ENCODE results near the gene ZNF688. TPM values are rescaled to one million over a fixed set of nuclear protein-coding genes. Genes with fewer than 3 reads are reported as not detected.

Gene ZNF688
- total RNA-seq, 2 experiments from 2014 or later = 14.5 to 14.7 TPM

- peaks cover 28% of the 10 kb centered on the region for H3K4me1 Mint-ChIP-seq
- DNase-seq (no peak), ATAC-seq (no peak)
- peaks cover 6% of the 10 kb centered on the region for H3K36me3 Mint-ChIP-seq
- H3K27me3 Mint-ChIP-seq = no peaks in the 10 kb centered on the region
- peak overlapping the region; percentile 34 for H3K4me3 Mint-ChIP-seq
- peak overlapping the region; percentile 77 for H3K27ac Mint-ChIP-seq
- no peaks in the 10 kb centered on the region for H3K9me3 Mint-ChIP-seq (ENCODE audit: low read depth)
- CTCF ChIA-PET = no interaction called here
These were observed 11.8 kb downstream of the ZNF688 start for GRCh38 chr16:30559690-30560089.

GRCh38 chr16:30558789-30559377, 12.6 kb downstream of the ZNF688 start:
- Mint-ChIP-seq H3K4me3 (peak overlapping the region; percentile 83), H3K4me1 (peaks cover 34% of the 10 kb centered on the region), H3K27me3 (no peaks in the 10 kb centered on the region), H3K36me3 (peaks cover 12% of the 10 kb centered on the region), H3K9me3 (ENCODE audit: low read depth) (no peaks in the 10 kb centered on the region), H3K27ac (peak overlapping the region; percentile 87)
- CTCF ChIA-PET = interaction anchor here (0.7 to 3.2 kb wide), 15 partner anchors 9 to 150 kb away, joined by 3 to 60 read pairs (median 5); partner anchors contain the start of genes DCTPP1, PRR14, ZNF688 and ZNF747
- DNase-seq = no peak
- ATAC-seq = no peak

- no peaks in the 10 kb centered on the region for H3K27me3 Mint-ChIP-seq
- CTCF ChIA-PET = interaction anchor here (0.7 to 3.2 kb wide), 23 partner anchors 9 to 149 kb away, joined by 3 to 60 read pairs (median 4); partner anchors contain the start of genes DCTPP1, PRR14, ZNF688 and ZNF747
- H3K4me1 Mint-ChIP-seq = peaks cover 41% of the 10 kb centered on the region
These were observed 13.3 kb downstream of the ZNF688 start, which contains the start of gene ZNF764 for GRCh38 chr16:30557957-30558788. Gene ZNF764 (minus strand): TSS chr16:30558374. CDS start chr16:30558182, 192 bp downstream.

GRCh38 chr16:30557707-30557956, 13.9 kb downstream of the ZNF688 start:
- CTCF ChIA-PET = interaction anchor here (1.1 to 3.2 kb wide), 16 partner anchors 10 to 148 kb away, joined by 3 to 60 read pairs (median 5); partner anchors contain the start of genes DCTPP1, ZNF688, ZNF747 and ZNF785

More at GRCh38 chr16:30557957-30558788, 13.3 kb downstream of the ZNF688 start, which contains the start of gene ZNF764:
- Mint-ChIP-seq H3K4me3 (peak within 1 kb of the TSS; percentile 83), H3K27ac (peak within 1 kb of the TSS; percentile 87), H3K36me3 (peaks cover 19% of the 10 kb centered on the region), H3K9me3 (ENCODE audit: low read depth) (no peaks in the 10 kb centered on the region)
- DNase-seq (peak; percentile 99), ATAC-seq (peak; percentile 96)

GRCh38 chr16:30556125-30556473, 15.4 kb downstream of the ZNF688 start:
- H3K9me3 Mint-ChIP-seq (ENCODE audit: low read depth) = no peaks in the 10 kb centered on the region
- CTCF ChIA-PET = interaction anchor here (1.8 to 3.6 kb wide), 4 partner anchors 21 to 73 kb away, joined by 4 to 60 read pairs (median 16); partner anchors contain the start of gene ZNF747
- H3K4me1 Mint-ChIP-seq = peaks cover 53% of the 10 kb centered on the region
- ATAC-seq (no peak), DNase-seq (no peak)
- H3K36me3 Mint-ChIP-seq = peaks cover 19% of the 10 kb centered on the region
- H3K27ac Mint-ChIP-seq = peak overlapping the region; percentile 49
- H3K27me3 Mint-ChIP-seq = no peaks in the 10 kb centered on the region
- H3K4me3 Mint-ChIP-seq = peak overlapping the region; percentile 60

More at GRCh38 chr16:30557707-30557956, 13.9 kb downstream of the ZNF688 start:
- no peak for ATAC-seq
- no peak for DNase-seq
- Mint-ChIP-seq H3K36me3 (peaks cover 19% of the 10 kb centered on the region), H3K9me3 (ENCODE audit: low read depth) (no peaks in the 10 kb centered on the region), H3K4me1 (peaks cover 47% of the 10 kb centered on the region), H3K4me3 (peak overlapping the region; percentile 83), H3K27me3 (no peaks in the 10 kb centered on the region), H3K27ac (peak overlapping the region; percentile 87)

- DNase-seq = no peak
- peaks cover 53% of the 10 kb centered on the region for H3K4me1 Mint-ChIP-seq
These were observed 16.0 kb downstream of the ZNF688 start for GRCh38 chr16:30555315-30556124.

GRCh38 chr16:30554557-30555314, 16.8 kb downstream of the ZNF688 start:
- Mint-ChIP-seq H3K27me3 (no peaks in the 10 kb centered on the region), H3K36me3 (peaks cover 19% of the 10 kb centered on the region), H3K27ac (no peak overlapping the region), H3K9me3 (ENCODE audit: low read depth) (no peaks in the 10 kb centered on the region), H3K4me1 (peaks cover 55% of the 10 kb centered on the region), H3K4me3 (no peak overlapping the region)
- DNase-seq = no peak
- ATAC-seq = no peak
- CTCF ChIA-PET = interaction anchor here (1.4 to 3.6 kb wide), 2 partner anchors 20 to 125 kb away, joined by 3 to 14 read pairs; partner anchors contain the start of genes DCTPP1 and ZNF747

More at GRCh38 chr16:30555315-30556124, 16.0 kb downstream of the ZNF688 start:
- Mint-ChIP-seq H3K27me3 (no peaks in the 10 kb centered on the region), H3K9me3 (ENCODE audit: low read depth) (no peaks in the 10 kb centered on the region), H3K36me3 (peaks cover 19% of the 10 kb centered on the region), H3K27ac (peak overlapping the region; percentile 49), H3K4me3 (no peak overlapping the region)
- CTCF ChIA-PET = interaction anchor here (1.4 to 3.6 kb wide), 2 partner anchors 20 to 126 kb away, joined by 3 to 14 read pairs; partner anchors contain the start of genes DCTPP1 and ZNF747
- no peak for ATAC-seq

- Mint-ChIP-seq H3K27ac (peak overlapping the region; percentile 88), H3K27me3 (no peaks in the 10 kb centered on the region), H3K4me1 (peaks cover 50% of the 10 kb centered on the region), H3K36me3 (peaks cover 19% of the 10 kb centered on the region), H3K9me3 (ENCODE audit: low read depth) (no peaks in the 10 kb centered on the region), H3K4me3 (no peak overlapping the region)
- CTCF ChIA-PET = interaction anchor here (3.6 kb wide), 1 partner anchor 18 kb away, joined by 14 read pairs; the partner anchor contains the start of gene ZNF747
- DNase-seq (no peak), ATAC-seq (no peak)
These were observed 18.1 kb downstream of the ZNF688 start for GRCh38 chr16:30553393-30553899.

- CTCF ChIA-PET = interaction anchor here (1.0 to 3.6 kb wide), 3 partner anchors 13 to 19 kb away, joined by 3 to 14 read pairs (median 6); partner anchors contain the start of gene ZNF747
- Mint-ChIP-seq H3K9me3 (ENCODE audit: low read depth) (no peaks in the 10 kb centered on the region), H3K4me3 (no peak overlapping the region), H3K36me3 (peaks cover 19% of the 10 kb centered on the region), H3K27me3 (no peaks in the 10 kb centered on the region), H3K27ac (peak overlapping the region; percentile 88), H3K4me1 (peaks cover 50% of the 10 kb centered on the region)
- ATAC-seq (no peak), DNase-seq (no peak)
These were observed 18.6 kb downstream of the ZNF688 start for GRCh38 chr16:30552956-30553355.

- DNase-seq = peak; percentile 72
- Mint-ChIP-seq H3K4me1 (peaks cover 50% of the 10 kb centered on the region), H3K36me3 (peaks cover 19% of the 10 kb centered on the region), H3K4me3 (no peak overlapping the region), H3K27ac (peak overlapping the region; percentile 88), H3K9me3 (ENCODE audit: low read depth) (no peaks in the 10 kb centered on the region), H3K27me3 (no peaks in the 10 kb centered on the region)
- CTCF ChIA-PET = interaction anchor here (0.9 to 1.7 kb wide), 8 partner anchors 16 to 141 kb away, joined by 3 to 8 read pairs (median 4); partner anchors contain the start of genes DCTPP1 and ZNF747
- peak; percentile 86 for ATAC-seq
These were observed 19.7 kb downstream of the ZNF688 start for GRCh38 chr16:30551781-30552180.

- DNase-seq (no peak), ATAC-seq (no peak)
- H3K4me3 Mint-ChIP-seq = no peak overlapping the region
- H3K4me1 Mint-ChIP-seq = peaks cover 36% of the 10 kb centered on the region
- peaks cover 4% of the 10 kb centered on the region for H3K36me3 Mint-ChIP-seq
- CTCF ChIA-PET = interaction anchor here (3.2 kb wide), 1 partner anchor 13 kb away, joined by 15 read pairs; the partner anchor contains the start of gene ZNF747
- H3K27me3 Mint-ChIP-seq = no peaks in the 10 kb centered on the region
- no peak overlapping the region for H3K27ac Mint-ChIP-seq
- no peaks in the 10 kb centered on the region for H3K9me3 Mint-ChIP-seq (ENCODE audit: low read depth)
These were observed 22.9 kb downstream of the ZNF688 start for GRCh38 chr16:30548416-30549253.
